NCI-H146 treated with DMSO at 0.1 percent for 48 hours (cell line): Measurements from ENCODE around the gene PIK3CD.
"Not testable (repeated sequence)": the region's sequence is repeated elsewhere in the genome, so short reads cannot be mapped to it uniquely, and the experiment has no call there.

Experiments
- DNase-seq: peaks from one replicate; lab custom pipeline; 2025; ENCODE audit not compliant: unreplicated experiment; lab: John Stamatoyannopoulos, UW

Gene PIK3CD

DNA sequence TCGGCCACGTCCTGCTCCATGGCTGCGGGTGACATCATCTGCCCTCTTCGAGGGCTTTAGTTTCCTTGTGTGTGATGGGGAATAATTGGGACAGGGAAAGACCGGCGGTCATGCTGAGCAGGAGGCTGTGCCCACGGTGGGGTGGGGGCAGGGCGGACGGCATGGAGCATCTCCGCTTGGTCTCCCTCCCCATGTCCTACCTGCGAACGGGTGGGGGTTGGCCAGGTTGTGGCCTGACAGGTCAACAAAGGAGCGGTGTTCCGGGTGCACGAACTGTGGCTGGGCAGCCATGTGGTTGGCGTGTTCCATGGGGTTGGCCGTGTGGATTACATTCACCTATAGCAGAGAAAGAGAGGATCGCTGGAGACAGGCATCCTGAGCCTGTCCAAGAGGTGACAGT is 80.0 kb downstream of the PIK3CD start:
- DNase-seq: no peak

DNA sequence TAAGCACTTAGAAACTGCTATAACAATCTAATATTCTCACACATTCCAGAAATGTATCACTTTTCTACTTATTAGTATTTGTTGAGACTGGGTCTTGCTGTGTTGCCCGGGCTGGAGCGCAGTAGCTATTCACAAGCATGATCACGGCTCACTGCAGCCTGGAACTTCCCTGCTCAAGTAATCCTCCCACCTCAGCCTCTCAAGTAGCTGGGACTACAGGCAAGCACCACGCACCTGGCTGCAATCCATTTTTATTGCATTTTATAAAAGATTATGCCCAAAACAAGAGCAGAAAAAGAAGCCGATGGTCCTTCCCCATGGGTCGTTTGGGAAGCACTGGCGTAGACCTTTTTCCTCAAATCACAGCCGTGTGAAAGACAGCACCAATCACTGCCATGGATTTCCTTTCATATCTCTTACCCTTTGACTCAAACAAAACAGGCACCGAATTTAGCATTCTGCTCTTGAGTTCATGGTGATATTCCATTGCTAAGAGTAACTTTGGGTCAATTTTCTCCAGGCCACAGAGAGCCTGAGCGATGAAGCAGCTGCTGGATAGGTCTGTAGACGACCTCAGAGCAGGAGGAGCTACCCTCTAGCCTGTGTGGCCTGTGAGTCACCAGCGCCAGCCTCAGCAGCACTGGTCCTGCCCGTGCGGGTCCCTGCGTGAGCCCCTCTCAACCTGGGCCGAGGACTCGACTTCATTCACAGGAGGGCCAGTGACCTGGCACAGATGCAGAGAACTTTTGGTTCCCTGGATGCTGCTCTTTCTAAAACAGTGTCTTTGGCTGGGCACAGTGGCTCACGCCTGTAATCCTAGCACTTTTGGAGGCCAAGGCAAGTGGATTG is 80.8 kb downstream of the PIK3CD start:
- DNase-seq: no peak

DNA sequence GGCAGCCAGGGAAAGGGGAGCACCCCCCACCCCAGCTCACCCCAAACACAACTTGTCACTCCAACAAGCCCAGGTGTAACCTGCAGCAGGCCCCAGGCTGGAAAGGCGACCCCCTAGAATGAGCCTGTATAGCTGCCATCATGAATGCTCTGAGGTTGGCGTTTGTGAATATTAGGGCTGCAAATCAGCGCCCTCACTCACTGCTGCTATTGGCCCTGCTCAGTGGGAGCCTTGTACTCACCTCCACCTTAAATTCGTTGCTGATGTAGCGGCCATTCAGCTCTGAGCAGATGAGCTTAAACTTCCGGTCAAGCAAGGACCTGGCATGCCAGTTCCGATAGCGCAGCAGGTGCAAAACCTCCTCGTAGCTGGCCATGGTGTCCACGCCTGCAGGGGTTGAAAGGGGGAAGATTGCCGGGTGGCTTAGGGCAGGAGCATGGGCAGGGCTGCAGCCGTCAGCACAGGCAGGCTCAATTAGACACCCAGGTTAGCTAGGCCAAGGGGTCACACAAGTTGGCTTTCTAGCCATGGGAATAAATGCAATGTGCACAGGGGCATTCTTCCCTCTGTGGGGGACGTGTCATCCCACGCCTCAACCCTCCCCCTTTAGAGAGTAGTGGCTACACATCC is 81.7 kb downstream of the PIK3CD start:
- DNase-seq: no peak

DNA sequence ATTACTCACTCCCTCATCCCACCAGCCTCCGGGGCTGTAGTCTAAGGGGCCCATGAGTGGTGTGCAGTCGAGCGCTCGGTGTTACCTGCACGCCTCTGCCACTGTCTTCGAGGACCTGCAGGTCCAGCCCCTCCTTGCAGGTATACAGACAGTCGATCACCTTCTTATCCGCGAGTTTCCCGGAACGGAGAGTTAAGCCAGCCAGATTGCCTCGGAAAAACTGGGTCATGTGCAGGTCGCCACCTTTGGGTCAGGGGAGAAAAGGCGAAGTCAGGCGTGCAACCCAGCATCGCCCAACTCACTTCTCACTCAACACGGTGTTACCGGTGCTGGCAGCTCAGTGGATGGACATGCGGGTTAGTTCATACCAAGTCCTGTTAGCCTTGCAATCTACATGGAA is 84.3 kb downstream of the PIK3CD start:
- no peak for DNase-seq

DNA sequence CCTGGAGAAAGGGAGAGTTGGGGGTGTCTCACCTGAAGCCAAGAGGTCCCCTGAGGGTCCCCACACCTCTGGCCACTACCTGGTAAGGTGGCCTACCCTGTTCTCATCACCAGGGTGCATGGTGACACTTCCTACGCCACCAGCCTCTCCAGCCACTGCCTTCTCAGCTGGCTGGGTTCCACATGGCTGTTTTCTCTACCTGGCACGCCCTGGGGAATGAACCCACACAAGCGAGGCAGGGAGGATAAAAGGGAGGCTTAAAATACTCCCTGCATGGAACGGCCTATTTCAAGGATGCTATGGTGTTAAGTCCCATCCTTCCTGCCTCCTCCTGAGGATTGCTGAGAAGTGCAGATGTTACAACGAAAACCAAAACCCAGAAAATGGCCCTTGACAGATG is 84.7 kb downstream of the PIK3CD start:
- no peak for DNase-seq

DNA sequence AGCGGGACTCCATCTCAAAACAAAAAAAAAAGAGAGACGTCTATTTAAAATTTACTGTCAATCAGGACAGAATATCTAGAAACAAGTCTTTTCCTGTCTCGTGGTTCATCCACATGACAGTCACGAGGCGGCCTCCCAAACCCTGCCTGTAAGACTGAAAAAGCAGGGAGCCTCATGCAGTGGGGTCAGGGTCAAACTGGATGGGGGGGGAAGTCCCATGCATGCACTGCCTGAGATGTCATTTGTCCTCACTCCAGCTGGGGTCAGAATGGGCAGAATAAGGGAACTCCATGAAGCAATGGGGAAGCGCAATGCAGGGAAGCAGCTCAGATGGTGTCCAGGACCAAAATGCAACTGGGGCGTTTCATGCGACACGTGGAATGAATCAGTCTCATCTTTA is 85.5 kb downstream of the PIK3CD start:
- no peak for DNase-seq

DNA sequence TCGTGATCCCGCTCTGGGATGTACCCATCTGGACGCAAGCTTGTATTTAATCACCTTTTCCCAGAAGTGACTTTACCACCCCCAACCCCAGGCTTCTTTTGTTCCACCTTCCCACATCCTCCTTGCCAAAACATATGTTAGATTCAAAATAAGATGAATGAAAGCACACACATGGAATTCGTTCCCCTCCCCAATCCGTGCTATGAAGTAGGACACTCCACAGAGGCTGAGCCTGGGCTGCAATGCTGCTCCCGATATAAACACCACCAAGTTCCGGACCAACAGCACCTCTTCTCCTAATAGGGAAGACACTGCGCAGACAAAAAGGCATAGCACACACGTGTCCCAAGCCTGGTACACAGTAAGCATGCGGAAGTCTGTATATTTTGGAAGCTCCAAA is 86.1 kb downstream of the PIK3CD start:
- DNase-seq: no peak

DNA sequence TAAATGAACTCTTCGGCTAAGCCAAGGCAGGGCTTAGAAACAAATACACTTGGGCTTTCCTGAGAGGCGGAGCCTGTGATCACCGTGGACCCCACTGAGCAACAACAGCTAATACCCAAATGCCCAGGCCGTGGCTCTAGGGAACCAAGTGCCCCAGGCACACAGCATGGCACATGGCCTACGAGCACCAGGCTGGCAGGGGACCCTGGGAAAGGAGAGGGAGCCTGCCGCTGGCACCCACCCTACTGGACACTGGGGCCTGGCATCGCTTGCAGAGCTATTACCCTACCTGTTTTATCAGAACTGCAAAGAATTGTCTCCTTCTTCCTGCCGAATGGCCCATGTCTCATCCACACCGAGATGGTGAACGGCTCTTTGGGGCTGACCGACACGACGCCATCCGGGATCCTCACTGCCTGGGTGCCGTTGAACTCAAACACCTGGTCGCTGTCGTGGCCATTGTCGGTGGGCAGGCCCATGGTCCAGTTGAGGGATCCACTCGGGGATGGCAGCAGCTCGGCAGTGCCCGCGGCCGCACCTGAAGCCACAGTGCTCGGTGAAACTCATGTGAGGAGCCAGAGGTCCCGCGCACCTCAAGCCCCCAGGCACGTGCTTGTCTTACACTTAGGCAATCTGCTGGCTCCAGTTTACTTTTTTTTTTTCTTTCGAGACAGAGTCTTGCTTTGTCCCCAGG is 92.7 kb downstream of the PIK3CD start:
- DNase-seq: no peak

DNA sequence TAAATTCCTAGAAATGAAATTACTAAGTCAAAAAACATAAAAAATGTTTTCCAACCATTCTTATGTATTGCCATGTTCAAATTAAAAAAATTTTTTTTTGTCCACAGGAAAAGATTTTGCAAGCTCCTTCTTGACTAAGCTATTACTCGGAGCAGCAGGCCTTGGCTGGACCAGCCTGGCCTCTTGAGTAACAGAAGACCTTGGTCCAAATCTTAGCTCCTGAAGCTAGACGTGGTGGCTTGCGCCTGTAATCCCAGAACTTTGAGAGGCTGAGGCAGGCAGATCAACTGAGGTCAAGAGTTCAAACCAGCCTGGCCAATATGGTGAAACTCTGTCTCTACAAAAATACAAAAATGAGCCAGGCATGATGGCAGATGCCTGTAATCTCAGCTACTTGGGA is 94.7 kb downstream of the PIK3CD start:
- no peak for DNase-seq

DNA sequence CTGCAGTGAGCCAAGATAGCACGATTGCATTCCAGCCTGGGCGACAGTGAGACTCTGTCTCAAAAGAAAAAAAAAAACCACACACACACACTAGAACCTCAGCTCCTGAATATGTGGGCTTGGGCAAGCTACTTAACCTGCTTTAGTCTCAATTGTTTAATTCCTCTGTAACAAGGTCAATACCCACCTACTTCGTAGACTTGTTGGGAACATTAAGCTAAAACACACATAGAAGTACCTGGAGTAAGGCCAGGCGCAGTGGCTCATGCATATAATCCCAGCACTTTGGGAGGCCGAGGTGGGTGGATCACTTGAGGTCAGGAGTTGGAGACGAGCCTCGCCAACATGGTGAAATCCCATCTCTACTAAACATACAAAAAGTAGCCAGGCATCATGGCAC is 95.1 kb downstream of the PIK3CD start:
- no peak for DNase-seq

DNA sequence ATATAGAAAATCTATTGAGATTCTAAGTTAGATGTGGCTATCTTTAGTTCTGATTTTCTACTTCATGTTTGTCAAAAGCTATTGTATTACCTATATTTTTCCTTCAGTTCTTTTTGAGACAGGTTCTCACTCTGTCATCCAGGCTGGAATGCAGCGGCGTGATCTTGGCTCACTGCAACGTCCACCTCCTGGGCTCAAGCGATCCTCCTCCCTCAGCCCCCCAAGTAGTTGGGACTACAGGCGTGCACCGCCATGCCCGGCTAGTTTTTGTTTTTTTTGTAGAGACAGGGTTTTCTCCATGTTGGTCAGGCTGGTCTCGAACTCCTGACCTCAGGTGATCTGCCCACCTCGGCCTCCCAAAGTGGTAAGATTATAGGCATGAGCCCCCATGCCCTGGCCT is 96.9 kb downstream of the PIK3CD start:
- DNase-seq: not testable (repeated sequence)

DNA sequence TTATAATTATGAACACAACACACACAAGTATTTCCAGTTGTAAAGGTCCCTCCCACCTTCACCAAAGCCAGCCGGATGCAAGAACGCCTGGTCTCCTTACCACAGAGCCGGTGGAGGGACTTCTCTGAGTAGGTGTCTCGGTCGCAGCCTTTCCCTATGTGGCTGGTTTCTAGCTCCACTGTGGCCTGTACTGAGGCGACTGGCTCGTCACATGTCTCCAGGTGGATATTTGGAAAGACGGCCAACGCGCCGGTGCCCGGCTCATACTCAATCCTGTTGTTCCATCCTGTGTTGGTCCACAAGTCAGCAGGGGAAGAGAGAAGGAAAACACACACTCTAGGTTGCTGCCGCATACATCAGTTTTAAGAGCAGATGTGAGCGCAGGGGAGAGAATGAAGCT is 97.8 kb downstream of the PIK3CD start:
- no peak for DNase-seq

DNA sequence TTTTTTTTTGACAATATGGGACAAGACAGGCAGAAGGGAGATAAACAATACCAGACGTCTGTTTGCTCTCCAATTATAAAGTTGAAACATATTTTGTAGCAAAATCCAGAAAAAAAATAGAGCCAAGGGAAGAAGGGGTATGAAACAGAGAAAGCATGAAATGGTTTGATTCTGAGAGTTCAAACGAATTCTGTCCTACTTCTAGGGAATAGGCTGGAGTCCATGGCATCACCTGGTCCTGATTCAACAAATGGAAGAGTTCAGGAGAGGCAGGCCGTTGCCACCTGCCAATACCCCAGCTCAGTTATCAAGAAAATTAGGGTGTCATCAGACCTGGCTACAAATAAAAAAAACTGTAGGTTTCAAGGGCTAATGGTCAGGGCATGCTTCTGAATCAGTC is 100.4 kb downstream of the PIK3CD start:
- no peak for DNase-seq

DNA sequence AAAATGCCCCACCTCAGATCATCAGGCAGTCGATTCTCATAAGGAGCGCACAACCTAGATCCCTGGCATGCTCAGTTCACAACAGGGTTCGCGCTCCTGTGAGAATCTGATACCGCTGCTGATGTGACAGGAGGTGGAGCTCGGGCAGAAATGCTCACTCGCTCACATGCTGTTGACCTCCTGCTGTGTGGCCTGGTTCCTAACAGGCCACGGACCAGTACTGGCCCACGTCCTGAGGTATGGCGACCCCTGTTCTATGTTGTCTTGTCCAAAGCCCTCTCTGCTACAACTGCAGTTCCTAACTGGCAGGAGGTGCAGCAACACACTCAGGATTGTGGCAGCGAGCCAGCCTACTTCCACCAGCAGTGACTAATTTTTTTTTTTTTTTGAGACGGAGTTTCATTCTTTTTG is 101.6 kb downstream of the PIK3CD start:
- no peak for DNase-seq

DNA sequence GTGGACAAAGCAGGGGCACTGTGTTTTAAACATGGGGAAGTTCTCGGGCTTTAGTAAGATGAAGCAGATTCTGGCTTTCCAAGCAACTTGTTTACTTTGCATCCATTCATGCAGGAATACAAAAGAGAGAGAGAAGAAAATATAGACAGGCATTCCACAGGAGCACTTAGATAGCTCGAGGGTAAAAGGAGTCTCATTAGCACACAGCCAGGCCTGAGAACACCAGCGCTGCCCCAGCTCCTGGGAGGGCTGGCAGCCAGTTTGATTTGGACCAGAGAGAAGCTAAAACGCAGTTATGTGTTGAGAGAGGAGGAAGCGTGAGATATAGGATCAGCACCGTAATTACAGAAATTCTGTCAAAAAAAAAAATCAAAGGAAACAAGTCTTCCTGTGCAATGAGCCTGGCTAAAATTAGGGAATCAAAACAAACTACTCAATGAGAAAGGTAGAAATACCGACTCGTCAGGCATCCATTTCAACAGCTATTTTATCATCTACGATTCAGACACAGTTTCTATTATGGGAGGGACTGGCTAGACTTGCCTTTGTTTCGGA is 104.0 kb downstream of the PIK3CD start:
- DNase-seq: no peak

DNA sequence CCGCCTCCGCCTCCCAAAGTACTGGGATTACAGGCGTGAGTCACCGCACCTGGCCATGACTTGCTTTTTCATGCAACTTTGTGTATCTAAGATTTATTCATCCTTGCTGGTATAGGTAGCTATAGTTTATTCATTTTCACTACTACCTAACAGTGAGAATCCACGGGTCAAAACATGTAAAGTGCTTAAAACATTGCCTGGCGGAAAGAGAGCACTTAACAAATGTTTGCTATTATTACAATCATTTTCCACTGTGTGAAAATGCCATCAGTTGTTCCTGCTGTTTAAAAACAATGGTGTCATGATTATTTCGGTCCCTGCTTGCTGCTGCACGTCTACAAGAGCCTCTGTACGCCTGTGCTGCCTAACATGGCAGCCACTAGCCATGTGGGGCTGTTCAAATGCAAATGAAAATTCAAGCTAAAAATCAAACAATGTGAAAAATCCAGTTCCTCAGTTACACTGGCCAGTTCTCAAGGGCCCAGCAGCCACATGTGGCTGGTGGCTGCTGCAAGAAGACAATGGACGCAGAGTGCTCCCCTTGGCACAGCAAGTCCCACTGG is 107.1 kb downstream of the PIK3CD start:
- no peak for DNase-seq

DNA sequence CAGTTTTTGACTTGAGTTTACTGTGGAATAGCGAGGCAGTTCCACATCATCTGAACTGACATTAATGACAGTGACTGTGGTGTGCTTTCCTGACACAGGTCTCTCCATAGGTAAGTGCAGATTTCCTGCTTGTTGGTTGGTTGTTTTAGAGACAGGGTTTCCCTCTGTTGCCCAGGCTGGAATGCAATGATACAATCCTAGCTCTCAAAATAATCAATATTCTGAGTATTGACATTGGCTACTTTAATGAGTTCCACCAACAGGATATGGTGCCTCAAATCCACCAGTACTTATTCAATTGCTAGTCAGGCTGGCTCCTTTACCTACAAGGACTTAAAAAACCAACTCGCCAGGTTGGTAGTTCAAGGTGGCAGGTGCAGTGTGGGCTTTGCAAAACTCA is 108.4 kb downstream of the PIK3CD start:
- no peak for DNase-seq

DNA sequence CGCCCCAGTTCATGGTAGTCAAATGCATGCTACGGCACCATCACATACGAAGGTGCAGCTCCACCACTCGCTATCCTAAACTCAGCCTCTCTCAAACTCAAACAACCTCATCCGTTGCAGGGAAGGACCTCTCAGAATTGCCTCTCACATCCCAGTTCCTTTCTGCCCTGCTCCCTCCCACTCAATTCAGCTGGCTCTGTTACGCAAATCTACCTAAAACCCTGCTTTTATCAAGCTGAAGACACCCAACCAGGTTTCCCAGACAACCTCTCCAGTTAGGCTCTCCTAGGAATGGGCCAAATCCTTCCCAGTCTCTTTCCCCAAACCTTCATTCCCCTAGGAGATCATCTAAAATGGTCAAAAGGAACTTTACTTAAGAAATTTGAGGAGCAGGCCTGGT is 109.3 kb downstream of the PIK3CD start:
- no peak for DNase-seq

DNA sequence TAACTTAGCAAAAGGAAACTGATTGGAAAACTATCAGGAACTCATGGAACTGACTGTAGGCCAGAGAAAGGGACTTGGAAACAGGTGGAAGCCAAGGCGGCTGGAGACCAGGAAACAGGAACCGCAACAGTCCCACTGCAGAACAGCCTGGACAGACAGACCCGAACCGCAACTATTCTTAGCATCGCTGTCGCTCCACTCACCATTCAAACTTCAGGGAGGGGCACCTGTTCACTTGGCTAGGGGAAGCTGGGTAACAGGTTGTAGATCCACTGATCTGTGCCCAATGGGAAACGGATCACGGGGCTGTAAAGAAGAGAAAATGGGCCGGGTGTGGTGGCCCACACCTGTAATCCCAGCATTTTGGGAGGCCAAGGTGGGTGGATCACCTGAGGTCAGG is 110.3 kb downstream of the PIK3CD start:
- DNase-seq: no peak

DNA sequence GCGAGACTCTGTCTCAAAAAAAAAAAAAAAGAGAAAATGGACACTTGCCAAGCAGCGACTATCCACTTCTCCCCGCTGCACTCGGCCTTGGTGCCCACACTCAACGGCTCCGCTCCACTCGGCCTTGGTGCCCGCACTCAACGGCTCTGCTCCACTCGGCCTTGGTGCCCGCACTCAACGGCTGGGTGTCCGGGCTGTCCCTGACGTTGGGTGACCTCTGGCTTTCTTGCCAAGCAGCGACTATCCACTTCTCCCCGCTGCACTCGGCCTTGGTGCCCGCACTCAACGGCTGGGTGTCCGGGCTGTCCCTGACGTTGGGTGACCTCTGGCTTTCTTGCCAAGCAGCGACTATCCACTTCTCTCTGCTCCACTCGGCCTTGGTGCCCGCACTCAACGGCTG is 110.9 kb downstream of the PIK3CD start:
- DNase-seq: not testable (repeated sequence)

DNA sequence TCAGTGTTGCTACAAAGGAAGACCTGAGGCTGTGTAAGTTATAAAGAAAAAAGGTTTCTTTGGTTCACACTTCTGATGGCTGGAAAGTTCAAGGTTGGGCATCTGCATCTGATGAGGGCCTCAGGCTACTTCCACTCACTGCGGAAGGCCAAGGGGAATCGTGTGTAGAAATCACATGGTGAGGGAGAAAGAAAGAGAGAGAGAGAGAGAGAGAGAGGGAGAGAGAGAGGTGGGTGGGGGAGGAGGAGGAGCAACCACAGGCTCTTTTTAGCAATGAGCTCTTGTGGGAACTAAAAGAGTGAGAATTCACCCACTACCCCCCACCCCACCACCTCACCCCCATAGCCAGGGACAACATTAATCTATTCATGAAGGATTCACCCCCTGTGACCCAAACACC is 112.4 kb downstream of the PIK3CD start:
- DNase-seq: no peak

DNA sequence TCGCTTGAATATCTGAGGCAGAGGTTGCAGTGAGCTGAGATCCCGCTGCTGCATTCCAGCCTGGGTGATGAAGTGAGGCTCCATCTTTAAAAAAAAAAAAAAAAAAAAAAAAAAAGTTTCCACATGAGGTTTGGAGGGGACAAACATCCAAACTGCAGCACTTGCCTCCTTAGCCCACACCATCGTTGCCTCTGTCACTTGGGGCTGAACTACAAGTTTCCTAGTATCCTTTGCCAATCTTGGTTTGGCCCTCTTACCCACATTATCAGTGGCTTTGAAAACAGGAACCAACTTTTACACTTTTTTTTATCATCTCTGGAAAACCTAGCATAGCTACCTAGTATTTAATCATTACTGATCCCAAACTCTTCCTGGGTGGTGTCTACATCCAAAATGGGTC is 113.0 kb downstream of the PIK3CD start:
- no peak for DNase-seq
